Neural cell (in vitro differentiated cells): ENCODE data around the gene AMD1.

ENCODE experiments used
- CTCF ChIP-seq: fragments of 450-650 bp; IDR thresholded peaks from 2 replicates; pipeline ENCODE4 v1.5.1; 2014; ENCODE audit warnings: antibody characterized with exemption, mild to moderate bottlenecking, moderate library complexity; ENCODE audit not compliant: poor library complexity, severe bottlenecking
- EP300 ChIP-seq: fragments of 450-650 bp; conservative IDR thresholded peaks from 2 replicates; pipeline ENCODE4 v1.6.1; 2014; ENCODE audit warnings: antibody characterized with exemption, mild to moderate bottlenecking, moderate library complexity; ENCODE audit not compliant: poor library complexity, severe bottlenecking
- EZH2 ChIP-seq: fragments of 200-600, 300-800 bp; shearing (Covaris generic), sonication (generic); IDR thresholded peaks from 2 replicates; pipeline ENCODE4 v1.6.1; 2014; ENCODE audit warnings: antibody characterized with exemption, low read length, borderline replicate concordance, mild to moderate bottlenecking; ENCODE audit not compliant: insufficient read depth, poor library complexity, severe bottlenecking
- POLR2AphosphoS5 ChIP-seq: IDR thresholded peaks from 2 replicates; pipeline ENCODE4 v1.6.1; 2012
- SMC3 ChIP-seq: fragments of 450-650 bp; conservative IDR thresholded peaks from 2 replicates; pipeline ENCODE4 v1.6.1; 2014; ENCODE audit warnings: antibody characterized with exemption, mild to moderate bottlenecking, moderate library complexity; ENCODE audit not compliant: poor library complexity
- TAF1 ChIP-seq: IDR thresholded peaks from 2 replicates; pipeline ENCODE4 v1.6.1; 2012; ENCODE audit warnings: low read depth

- TF ChIP-seq CTCF (no peak), TAF1 (no peak), SMC3 (no peak), POLR2AphosphoS5 (no peak), EP300 (no peak), EZH2 (no peak)
Measured at GRCh38 chr6:110858016-110858415, 16.6 kb upstream of the AMD1 start.
